ENCODE measurements around the gene PKD2L2. TPM values are rescaled to one million over a fixed set of nuclear protein-coding genes. Genes with fewer than 3 reads are reported as not detected.
A peak's percentile ranks its signal among the peaks of the same experiment; 100 is the strongest.

PKD2L2 gene
- total RNA-seq, 1 donor from 2014 or later, result 0.16 TPM

DNA sequence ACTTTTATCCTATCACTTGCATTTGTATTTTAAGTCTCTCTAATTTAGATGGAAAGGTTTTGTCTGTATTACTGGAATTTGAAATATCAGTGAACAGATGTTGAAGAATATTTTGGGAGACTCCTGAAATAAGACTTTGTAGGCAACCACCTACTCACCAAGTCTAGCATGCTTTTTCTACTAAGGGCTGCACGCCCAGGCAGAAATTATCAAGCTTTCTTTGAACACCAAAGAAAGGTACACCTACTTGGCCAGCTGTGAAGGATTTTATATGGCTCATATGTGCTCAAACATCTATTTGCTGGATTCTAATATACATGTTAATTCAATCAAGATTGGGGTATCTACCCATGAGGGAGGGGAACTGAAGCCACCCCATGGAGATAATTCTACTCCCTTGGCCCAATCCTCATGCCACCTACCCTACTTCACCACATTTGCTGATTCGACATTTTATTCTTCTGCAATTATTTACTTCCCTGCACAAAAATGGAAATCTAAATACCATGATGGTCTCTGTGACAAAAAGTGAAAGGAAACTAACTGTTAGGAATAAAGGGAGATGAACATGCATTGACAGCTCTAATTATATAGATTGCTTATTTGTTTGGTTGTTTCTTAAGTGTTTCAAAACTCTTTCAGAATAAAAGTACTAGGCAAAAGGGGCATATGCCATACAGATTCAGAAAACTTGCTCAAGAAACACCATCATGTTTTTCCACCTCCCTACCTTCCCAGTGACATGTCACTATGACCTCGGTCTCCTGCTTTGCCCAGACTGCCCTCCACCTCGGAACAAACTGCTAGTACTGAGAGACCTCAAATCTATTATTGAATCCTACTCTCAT lies 22.5 kb upstream of the PKD2L2 start:
- Histone ChIP-seq H3K4me1 (peaks cover 14% of the 10 kb centered on the region), H3K27me3 (ENCODE audit: low read depth) (no peaks in the 10 kb centered on the region), H3K4me3 (no peak overlapping the region), H3K36me3 (no peaks in the 10 kb centered on the region), H3K9me3 (replicated peaks) (no peaks in the 10 kb centered on the region), H3K27ac (replicated peaks) (no peak overlapping the region)
- no peak for DNase-seq
- TF ChIP-seq, protein P1, sequence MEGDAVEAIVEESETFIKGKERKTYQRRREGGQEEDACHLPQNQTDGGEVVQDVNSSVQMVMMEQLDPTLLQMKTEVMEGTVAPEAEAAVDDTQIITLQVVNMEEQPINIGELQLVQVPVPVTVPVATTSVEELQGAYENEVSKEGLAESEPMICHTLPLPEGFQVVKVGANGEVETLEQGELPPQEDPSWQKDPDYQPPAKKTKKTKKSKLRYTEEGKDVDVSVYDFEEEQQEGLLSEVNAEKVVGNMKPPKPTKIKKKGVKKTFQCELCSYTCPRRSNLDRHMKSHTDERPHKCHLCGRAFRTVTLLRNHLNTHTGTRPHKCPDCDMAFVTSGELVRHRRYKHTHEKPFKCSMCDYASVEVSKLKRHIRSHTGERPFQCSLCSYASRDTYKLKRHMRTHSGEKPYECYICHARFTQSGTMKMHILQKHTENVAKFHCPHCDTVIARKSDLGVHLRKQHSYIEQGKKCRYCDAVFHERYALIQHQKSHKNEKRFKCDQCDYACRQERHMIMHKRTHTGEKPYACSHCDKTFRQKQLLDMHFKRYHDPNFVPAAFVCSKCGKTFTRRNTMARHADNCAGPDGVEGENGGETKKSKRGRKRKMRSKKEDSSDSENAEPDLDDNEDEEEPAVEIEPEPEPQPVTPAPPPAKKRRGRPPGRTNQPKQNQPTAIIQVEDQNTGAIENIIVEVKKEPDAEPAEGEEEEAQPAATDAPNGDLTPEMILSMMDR (IDR thresholded peaks at IDR 0.05; ENCODE audit: borderline replicate concordance), result no peak
- intact Hi-C loops (cut with micrococcal nuclease), result no loop called here

DNA sequence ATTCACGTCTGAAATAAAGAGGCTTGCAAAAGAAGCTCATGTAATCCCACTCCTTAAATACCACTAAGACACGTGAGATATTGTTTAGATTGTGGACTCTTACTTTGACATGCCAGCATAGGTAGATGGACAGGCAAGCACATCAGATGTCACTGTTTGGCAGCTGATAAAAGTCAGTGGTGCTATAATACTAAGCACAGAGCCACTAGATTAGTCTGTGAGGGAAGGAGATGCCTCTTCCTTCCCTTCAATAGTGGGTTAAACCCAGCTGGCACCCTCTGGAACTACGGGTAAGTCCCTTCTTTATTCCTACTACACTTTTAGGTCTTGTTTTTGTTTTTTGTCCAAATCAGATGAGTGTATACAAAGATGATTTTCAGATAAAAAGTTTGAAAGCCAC lies 21.6 kb upstream of the PKD2L2 start, which contains the start of gene MYOT:
MYOT (plus strand) TSS at position 197 of the 400 bp plus-strand sequence. CDS start 2,792 bp downstream, outside the sequence.
- no peak for DNase-seq
- H3K36me3 ChIP-seq, result no peaks in the 10 kb centered on the region
- H3K27ac ChIP-seq (replicated peaks), result no peak within 1 kb of the TSS
- H3K4me1 ChIP-seq, result peaks cover 14% of the 10 kb centered on the region
- TF ChIP-seq, protein P1 (IDR thresholded peaks at IDR 0.05; ENCODE audit: borderline replicate concordance), result no peak
- H3K9me3 ChIP-seq (replicated peaks), result no peaks in the 10 kb centered on the region
- intact Hi-C loops (cut with micrococcal nuclease), result no loop called here
- no peaks in the 10 kb centered on the region for H3K27me3 ChIP-seq (ENCODE audit: low read depth)
- H3K4me3 ChIP-seq, result peak within 1 kb of the TSS; percentile 1

DNA sequence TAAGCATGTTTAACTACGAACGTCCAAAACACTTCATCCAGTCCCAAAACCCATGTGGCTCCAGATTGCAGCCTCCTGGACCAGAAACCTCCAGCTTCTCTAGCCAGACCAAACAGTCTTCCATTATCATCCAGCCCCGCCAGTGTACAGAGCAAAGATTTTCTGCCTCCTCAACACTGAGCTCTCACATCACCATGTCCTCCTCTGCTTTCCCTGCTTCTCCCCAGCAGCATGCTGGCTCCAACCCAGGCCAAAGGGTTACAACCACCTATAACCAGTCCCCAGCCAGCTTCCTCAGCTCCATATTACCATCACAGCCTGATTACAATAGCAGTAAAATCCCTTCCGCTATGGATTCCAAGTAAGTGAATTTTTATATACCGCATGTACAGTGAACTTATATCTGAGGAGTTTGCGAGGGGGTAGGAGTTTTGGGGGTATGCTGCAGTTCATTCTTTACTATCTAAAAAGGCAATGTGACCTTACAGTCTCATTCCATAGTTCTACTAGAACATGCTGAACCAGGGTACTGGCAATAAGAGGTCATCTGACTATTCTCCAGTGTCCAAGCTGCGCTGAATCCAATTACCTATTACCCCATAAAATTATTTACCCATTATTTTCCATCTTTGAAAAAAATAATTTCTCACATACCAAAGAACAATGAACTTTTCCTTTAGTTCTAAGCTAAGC lies 18.5 kb upstream of the PKD2L2 start:
- DNase-seq, result no peak
- H3K9me3 ChIP-seq (replicated peaks), result no peaks in the 10 kb centered on the region
- peak overlapping the region; percentile 50 for H3K27ac ChIP-seq (replicated peaks)
- H3K4me1 ChIP-seq, result peaks cover 14% of the 10 kb centered on the region
- H3K36me3 ChIP-seq, result no peaks in the 10 kb centered on the region
- H3K4me3 ChIP-seq, result no peak overlapping the region
- no peaks in the 10 kb centered on the region for H3K27me3 ChIP-seq (ENCODE audit: low read depth)
- TF ChIP-seq, protein P1 (IDR thresholded peaks at IDR 0.05; ENCODE audit: borderline replicate concordance), result no peak
- intact Hi-C loops (cut with micrococcal nuclease), result no loop called here

DNA sequence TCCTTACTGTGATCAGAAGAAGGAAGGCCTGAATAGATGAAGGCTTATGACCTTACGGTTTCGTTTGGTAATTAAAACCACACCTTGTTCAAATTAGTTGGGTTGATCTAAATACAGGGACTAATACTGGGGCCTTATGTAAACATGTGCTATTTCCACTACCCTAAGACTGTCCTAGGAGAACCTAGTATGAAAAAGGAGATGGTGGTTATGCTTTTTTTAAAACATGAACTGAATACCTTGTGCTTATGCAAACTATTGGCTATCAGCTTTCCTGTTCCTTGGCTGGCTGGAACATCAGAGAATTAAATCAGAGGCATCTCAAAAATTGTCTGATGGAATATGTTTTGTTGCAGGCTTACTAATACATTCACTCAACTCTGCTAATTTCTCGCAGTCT lies 17.7 kb upstream of the PKD2L2 start:
- no peaks in the 10 kb centered on the region for H3K36me3 ChIP-seq
- H3K4me1 ChIP-seq, result peaks cover 14% of the 10 kb centered on the region
- TF ChIP-seq, protein P1 (IDR thresholded peaks at IDR 0.05; ENCODE audit: borderline replicate concordance), result no peak
- DNase-seq, result no peak
- peak overlapping the region; percentile 50 for H3K27ac ChIP-seq (replicated peaks)
- no peaks in the 10 kb centered on the region for H3K27me3 ChIP-seq (ENCODE audit: low read depth)
- no peaks in the 10 kb centered on the region for H3K9me3 ChIP-seq (replicated peaks)
- intact Hi-C loops (cut with micrococcal nuclease), result no loop called here
- no peak overlapping the region for H3K4me3 ChIP-seq

DNA sequence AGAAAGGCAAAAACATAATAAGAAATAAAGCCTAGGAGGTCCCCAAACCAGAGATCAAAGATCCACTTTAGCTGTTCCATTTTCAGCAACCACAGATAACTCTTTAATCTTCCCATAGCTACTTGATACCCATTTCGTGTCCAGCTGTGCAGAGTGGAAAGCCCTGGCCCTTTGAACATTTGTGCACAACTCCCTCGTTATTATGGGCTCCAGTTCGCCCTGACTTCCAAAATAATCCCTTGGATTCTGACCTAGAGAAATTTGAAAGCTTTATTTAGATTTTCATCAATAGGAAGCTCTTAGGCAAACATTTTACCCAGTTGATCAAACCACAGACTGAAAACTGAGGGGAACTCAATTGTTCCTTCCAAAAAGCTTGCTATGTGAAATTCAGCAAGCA lies 16.8 kb upstream of the PKD2L2 start:
- TF ChIP-seq, protein P1 (IDR thresholded peaks at IDR 0.05; ENCODE audit: borderline replicate concordance), result no peak
- peaks cover 14% of the 10 kb centered on the region for H3K4me1 ChIP-seq
- H3K27ac ChIP-seq (replicated peaks), result peak overlapping the region; percentile 19
- no peaks in the 10 kb centered on the region for H3K27me3 ChIP-seq (ENCODE audit: low read depth)
- no peak for DNase-seq
- no peaks in the 10 kb centered on the region for H3K36me3 ChIP-seq
- H3K9me3 ChIP-seq (replicated peaks), result no peaks in the 10 kb centered on the region
- no peak overlapping the region for H3K4me3 ChIP-seq
- intact Hi-C loops (cut with micrococcal nuclease), result no loop called here
